Endometrial microvascular endothelial cells (primary cell): ENCODE measurements around the gene TAS2R16. TPM values are rescaled to one million over a fixed set of nuclear protein-coding genes. Genes with fewer than 3 reads are reported as not detected.

ENCODE experiments used
- in situ Hi-C: cut with HindIII; loops from 2 replicates; pipeline ENCODE4 v1.10.0; 2017; ENCODE audit warnings: low sequenced_read_pairs, low pct_unique_long_range_greater_than_20kb; ENCODE audit errors: inconsistent ontology term
- total RNA-seq: library from RNA; depleted of rRNA; stranded (reverse); fragments of >200 nt; gene quantifications from one replicate; pipeline ENCODE4 v1.2.3, GENCODE V29; 2015; ENCODE audit errors: inconsistent ontology term

Gene TAS2R16
- total RNA-seq: not detected

- in situ Hi-C loops: no loop called here
Observed at GRCh38 chr7:122995600-122995999, at the start of gene TAS2R16. Gene TAS2R16 (minus strand): TSS chr7:122995700. CDS start chr7:122995634, 66 bp downstream.

GRCh38 chr7:123043642-123044041 is 48.1 kb upstream of the TAS2R16 start:
- in situ Hi-C loops: no loop called here

GRCh38 chr7:123041101-123041500 is 45.6 kb upstream of the TAS2R16 start:
- in situ Hi-C loops: no loop called here

- in situ Hi-C loops: no loop called here
Observed at GRCh38 chr7:123039269-123039668, 43.8 kb upstream of the TAS2R16 start.

- in situ Hi-C loops: no loop called here
Observed at GRCh38 chr7:123034106-123034505, 38.6 kb upstream of the TAS2R16 start.

GRCh38 chr7:123030631-123031030 is 35.1 kb upstream of the TAS2R16 start:
- in situ Hi-C loops: no loop called here

GRCh38 chr7:123028339-123028738 is 32.8 kb upstream of the TAS2R16 start:
- in situ Hi-C loops: no loop called here

GRCh38 chr7:123026251-123026650 is 30.8 kb upstream of the TAS2R16 start:
- in situ Hi-C loops: no loop called here

GRCh38 chr7:123024989-123025758 is 29.7 kb upstream of the TAS2R16 start:
- in situ Hi-C loops: no loop called here

- in situ Hi-C loops: no loop called here
Observed at GRCh38 chr7:123023126-123023525, 27.6 kb upstream of the TAS2R16 start.

GRCh38 chr7:123022576-123022975 is 27.1 kb upstream of the TAS2R16 start:
- in situ Hi-C loops: no loop called here

GRCh38 chr7:123012435-123012834 is 16.9 kb upstream of the TAS2R16 start:
- in situ Hi-C loops: no loop called here

GRCh38 chr7:123011766-123012369 is 16.4 kb upstream of the TAS2R16 start:
- in situ Hi-C loops: no loop called here

- in situ Hi-C loops: no loop called here
Observed at GRCh38 chr7:123004931-123005330, 9.4 kb upstream of the TAS2R16 start.

- in situ Hi-C loops: no loop called here
Observed at GRCh38 chr7:123003539-123004126, 8.1 kb upstream of the TAS2R16 start.

- in situ Hi-C loops: no loop called here
Observed at GRCh38 chr7:122989577-122989976, 5.9 kb downstream of the TAS2R16 start.

- in situ Hi-C loops: no loop called here
Observed at GRCh38 chr7:122989041-122989440, 6.5 kb downstream of the TAS2R16 start.

- in situ Hi-C loops: no loop called here
Observed at GRCh38 chr7:122988333-122988732, 7.2 kb downstream of the TAS2R16 start.

GRCh38 chr7:122987463-122987862 is 8.0 kb downstream of the TAS2R16 start:
- in situ Hi-C loops: no loop called here

GRCh38 chr7:122984021-122984420 is 11.5 kb downstream of the TAS2R16 start:
- in situ Hi-C loops: no loop called here
